Measurements from ENCODE around the gene KLHL36. TPM values are rescaled to one million over a fixed set of nuclear protein-coding genes. Genes with fewer than 3 reads are reported as not detected.
A peak's percentile ranks its signal among the peaks of the same experiment; 100 is the strongest.
"Not testable (repeated sequence)": the region's sequence is repeated elsewhere in the genome, so short reads cannot be mapped to it uniquely, and the experiment has no call there.

KLHL36 gene
- total RNA-seq, 1 donor from 2014 or later: 78.5 TPM

- no peak for TF ChIP-seq CTCF (IDR thresholded peaks at IDR 0.05; ENCODE audit: insufficient read depth, low read length, poor library complexity, severe bottlenecking)
- Histone ChIP-seq H3K36me3 (ENCODE audit: control insufficient read depth, insufficient read depth, low read length) (no peaks in the 10 kb centered on the region), H3K4me3 (ENCODE audit: low read depth, low read length) (no peak overlapping the region), H3K27me3 (ENCODE audit: control insufficient read depth, insufficient read depth, low read length) (no peaks in the 10 kb centered on the region)
- no peak for DNase-seq (ENCODE audit: low read depth)
Measured at GRCh38 chr16:84685210-84685609, 36.9 kb downstream of the KLHL36 start.

GRCh38 chr16:84686707-84687298, 38.5 kb downstream of the KLHL36 start:
- Histone ChIP-seq H3K36me3 (ENCODE audit: control insufficient read depth, insufficient read depth, low read length) (no peaks in the 10 kb centered on the region), H3K27me3 (ENCODE audit: control insufficient read depth, insufficient read depth, low read length) (no peaks in the 10 kb centered on the region), H3K4me3 (ENCODE audit: low read depth, low read length) (no peak overlapping the region)
- no peak for DNase-seq (ENCODE audit: low read depth)
- no peak for TF ChIP-seq CTCF (IDR thresholded peaks at IDR 0.05; ENCODE audit: insufficient read depth, low read length, poor library complexity, severe bottlenecking)

- no peaks in the 10 kb centered on the region for H3K36me3 ChIP-seq (ENCODE audit: control insufficient read depth, insufficient read depth, low read length)
- H3K27me3 ChIP-seq (ENCODE audit: control insufficient read depth, insufficient read depth, low read length): no peaks in the 10 kb centered on the region
- TF ChIP-seq CTCF (IDR thresholded peaks at IDR 0.05; ENCODE audit: insufficient read depth, low read length, poor library complexity, severe bottlenecking): no peak
- peak; percentile 98 for DNase-seq (ENCODE audit: low read depth)
- H3K4me3 ChIP-seq (ENCODE audit: low read depth, low read length): no peak overlapping the region
Measured at GRCh38 chr16:84687715-84688114, 39.4 kb downstream of the KLHL36 start.

- not testable (repeated sequence) for H3K4me3 ChIP-seq (ENCODE audit: low read depth, low read length); H3K36me3 ChIP-seq (ENCODE audit: control insufficient read depth, insufficient read depth, low read length); DNase-seq (ENCODE audit: low read depth); H3K27me3 ChIP-seq (ENCODE audit: control insufficient read depth, insufficient read depth, low read length)
Measured at GRCh38 chr16:84688163-84688562, 39.9 kb downstream of the KLHL36 start.

- Histone ChIP-seq H3K36me3 (ENCODE audit: control insufficient read depth, insufficient read depth, low read length) (no peaks in the 10 kb centered on the region), H3K4me3 (ENCODE audit: low read depth, low read length) (no peak overlapping the region), H3K27me3 (ENCODE audit: control insufficient read depth, insufficient read depth, low read length) (no peaks in the 10 kb centered on the region)
- peak; percentile 71 for DNase-seq (ENCODE audit: low read depth)
- TF ChIP-seq CTCF (IDR thresholded peaks at IDR 0.05; ENCODE audit: insufficient read depth, low read length, poor library complexity, severe bottlenecking): no peak
Measured at GRCh38 chr16:84689111-84689510, 40.8 kb downstream of the KLHL36 start.

GRCh38 chr16:84690088-84690819, 41.9 kb downstream of the KLHL36 start:
- Histone ChIP-seq H3K36me3 (ENCODE audit: control insufficient read depth, insufficient read depth, low read length) (no peaks in the 10 kb centered on the region), H3K4me3 (ENCODE audit: low read depth, low read length) (no peak overlapping the region), H3K27me3 (ENCODE audit: control insufficient read depth, insufficient read depth, low read length) (no peaks in the 10 kb centered on the region)
- no peak for DNase-seq (ENCODE audit: low read depth)
- no peak for TF ChIP-seq CTCF (IDR thresholded peaks at IDR 0.05; ENCODE audit: insufficient read depth, low read length, poor library complexity, severe bottlenecking)

All from kidney epithelial cell (primary cell).